Stimulated activated CD8-positive, alpha-beta memory T cell treated with anti-CD3 and anti-CD28 coated beads, Interleukin-12 subunit alpha, Interleukin-12 subunit beta, amount 100 ng/mL, for 1 hour (primary cell): ENCODE data around the gene GAL3ST2.
"Not testable (repeated sequence)": the region's sequence is repeated elsewhere in the genome, so short reads cannot be mapped to it uniquely, and the experiment has no call there.

ENCODE experiments used
- DNase-seq: peaks from one replicate; pipeline ENCODE4 v3.0.0-alpha.2; 2020; ENCODE audit warnings: low read depth

The GAL3ST2 gene

GRCh38 chr2:241776336-241777169, at the start of gene GAL3ST2:
TSS of gene GAL3ST2 (plus strand) at chr2:241776822. CDS start at chr2:241776956, 134 bp downstream.
- no peak for DNase-seq

- no peak for DNase-seq
Observed at GRCh38 chr2:241728000-241728399, 48.6 kb upstream of the GAL3ST2 start.

GRCh38 chr2:241728627-241729026, 48.0 kb upstream of the GAL3ST2 start:
- no peak for DNase-seq

- DNase-seq, result no peak
Observed at GRCh38 chr2:241729868-241730267, 46.8 kb upstream of the GAL3ST2 start.

GRCh38 chr2:241730671-241731293, 45.8 kb upstream of the GAL3ST2 start:
- DNase-seq, result no peak

- peak; percentile 13 for DNase-seq
Observed at GRCh38 chr2:241732513-241733186, 44.0 kb upstream of the GAL3ST2 start.

GRCh38 chr2:241733391-241734207, 43.0 kb upstream of the GAL3ST2 start:
- DNase-seq, result no peak

GRCh38 chr2:241734208-241734466, 42.5 kb upstream of the GAL3ST2 start:
- DNase-seq, result no peak

GRCh38 chr2:241734467-241735208, 42.0 kb upstream of the GAL3ST2 start, which contains the start of gene D2HGDH:
TSS of gene D2HGDH (plus strand) at chr2:241734630. CDS start at chr2:241735225, 595 bp downstream.
- peak; percentile 87 for DNase-seq

GRCh38 chr2:241736111-241736510, 40.5 kb upstream of the GAL3ST2 start:
- DNase-seq, result no peak

- no peak for DNase-seq
Observed at GRCh38 chr2:241738040-241738686, 38.5 kb upstream of the GAL3ST2 start.

- no peak for DNase-seq
Observed at GRCh38 chr2:241739177-241739576, 37.4 kb upstream of the GAL3ST2 start.

- no peak for DNase-seq
Observed at GRCh38 chr2:241739651-241740050, 37.0 kb upstream of the GAL3ST2 start.

- DNase-seq, result no peak
Observed at GRCh38 chr2:241741016-241741415, 35.6 kb upstream of the GAL3ST2 start.

GRCh38 chr2:241742320-241742939, 34.2 kb upstream of the GAL3ST2 start:
- no peak for DNase-seq

GRCh38 chr2:241743008-241743407, 33.6 kb upstream of the GAL3ST2 start:
- DNase-seq, result not testable (repeated sequence)

GRCh38 chr2:241743620-241744019, 33.0 kb upstream of the GAL3ST2 start:
- DNase-seq, result no peak

GRCh38 chr2:241744028-241744754, 32.4 kb upstream of the GAL3ST2 start:
- DNase-seq, result no peak

GRCh38 chr2:241745276-241745675, 31.3 kb upstream of the GAL3ST2 start:
- no peak for DNase-seq

- no peak for DNase-seq
Observed at GRCh38 chr2:241746084-241746483, 30.5 kb upstream of the GAL3ST2 start.
